ENCODE measurements around the gene CELF2.

DNA sequence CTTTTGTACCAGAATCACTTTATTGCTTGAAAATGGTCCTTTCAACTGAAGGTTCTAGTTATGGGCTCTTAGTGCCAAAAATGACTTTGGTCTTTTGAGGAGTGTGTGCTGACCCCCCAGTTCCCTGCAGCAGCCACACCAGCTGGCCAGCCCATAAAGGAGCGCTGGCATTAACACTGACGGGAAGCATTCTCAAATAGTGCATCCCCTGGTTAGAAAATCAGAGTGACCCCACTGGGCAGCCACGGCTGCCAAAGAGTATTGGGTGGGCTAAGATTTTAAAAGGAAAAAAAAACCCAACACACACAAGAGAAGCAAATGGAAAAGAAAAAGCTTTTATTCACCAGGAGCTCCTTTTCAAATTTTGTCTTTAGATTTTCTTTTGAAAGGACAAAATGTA, 199.8 kb downstream of the CELF2 start:
- TF ChIP-seq PHB (CRISPR knock-in tag; IDR thresholded peaks at IDR 0.05): no peak
- no peak for TF ChIP-seq JUNB (CRISPR knock-in tag; conservative IDR thresholded peaks at IDR 0.05)
- TF ChIP-seq, protein P1, sequence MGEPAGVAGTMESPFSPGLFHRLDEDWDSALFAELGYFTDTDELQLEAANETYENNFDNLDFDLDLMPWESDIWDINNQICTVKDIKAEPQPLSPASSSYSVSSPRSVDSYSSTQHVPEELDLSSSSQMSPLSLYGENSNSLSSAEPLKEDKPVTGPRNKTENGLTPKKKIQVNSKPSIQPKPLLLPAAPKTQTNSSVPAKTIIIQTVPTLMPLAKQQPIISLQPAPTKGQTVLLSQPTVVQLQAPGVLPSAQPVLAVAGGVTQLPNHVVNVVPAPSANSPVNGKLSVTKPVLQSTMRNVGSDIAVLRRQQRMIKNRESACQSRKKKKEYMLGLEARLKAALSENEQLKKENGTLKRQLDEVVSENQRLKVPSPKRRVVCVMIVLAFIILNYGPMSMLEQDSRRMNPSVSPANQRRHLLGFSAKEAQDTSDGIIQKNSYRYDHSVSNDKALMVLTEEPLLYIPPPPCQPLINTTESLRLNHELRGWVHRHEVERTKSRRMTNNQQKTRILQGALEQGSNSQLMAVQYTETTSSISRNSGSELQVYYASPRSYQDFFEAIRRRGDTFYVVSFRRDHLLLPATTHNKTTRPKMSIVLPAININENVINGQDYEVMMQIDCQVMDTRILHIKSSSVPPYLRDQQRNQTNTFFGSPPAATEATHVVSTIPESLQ (CRISPR knock-in tag; IDR thresholded peaks at IDR 0.05): no peak
- no peak for TF ChIP-seq FOXM1 (IDR thresholded peaks at IDR 0.05; ENCODE audit: low read depth)
- TF ChIP-seq FOXM1 (CRISPR knock-in tag; IDR thresholded peaks at IDR 0.05; ENCODE audit: low read depth): no peak
- no peak for TF ChIP-seq SNRNP70 (optimal IDR thresholded peaks at IDR 0.05; ENCODE audit: low read depth, low read length)
- TF ChIP-seq GABPB1 (CRISPR knock-in tag; IDR thresholded peaks at IDR 0.05): no peak
- no peak for TF ChIP-seq ELF2 (CRISPR knock-in tag; IDR thresholded peaks at IDR 0.05)
- TF ChIP-seq, protein P2, sequence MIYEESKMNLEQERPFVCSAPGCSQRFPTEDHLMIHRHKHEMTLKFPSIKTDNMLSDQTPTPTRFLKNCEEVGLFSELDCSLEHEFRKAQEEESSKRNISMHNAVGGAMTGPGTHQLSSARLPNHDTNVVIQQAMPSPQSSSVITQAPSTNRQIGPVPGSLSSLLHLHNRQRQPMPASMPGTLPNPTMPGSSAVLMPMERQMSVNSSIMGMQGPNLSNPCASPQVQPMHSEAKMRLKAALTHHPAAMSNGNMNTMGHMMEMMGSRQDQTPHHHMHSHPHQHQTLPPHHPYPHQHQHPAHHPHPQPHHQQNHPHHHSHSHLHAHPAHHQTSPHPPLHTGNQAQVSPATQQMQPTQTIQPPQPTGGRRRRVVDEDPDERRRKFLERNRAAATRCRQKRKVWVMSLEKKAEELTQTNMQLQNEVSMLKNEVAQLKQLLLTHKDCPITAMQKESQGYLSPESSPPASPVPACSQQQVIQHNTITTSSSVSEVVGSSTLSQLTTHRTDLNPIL (CRISPR knock-in tag; IDR thresholded peaks at IDR 0.05): no peak
- TF ChIP-seq POLR2AphosphoS5 (IDR thresholded peaks at IDR 0.05; ENCODE audit: control insufficient read depth, insufficient read depth, low read depth, low read length): no peak

Measured in K562 (cell line).